ENCODE data around the gene GPAM.
"Not testable (repeated sequence)": the region's sequence is repeated elsewhere in the genome, so short reads cannot be mapped to it uniquely, and the experiment has no call there.

The GPAM gene

DNA sequence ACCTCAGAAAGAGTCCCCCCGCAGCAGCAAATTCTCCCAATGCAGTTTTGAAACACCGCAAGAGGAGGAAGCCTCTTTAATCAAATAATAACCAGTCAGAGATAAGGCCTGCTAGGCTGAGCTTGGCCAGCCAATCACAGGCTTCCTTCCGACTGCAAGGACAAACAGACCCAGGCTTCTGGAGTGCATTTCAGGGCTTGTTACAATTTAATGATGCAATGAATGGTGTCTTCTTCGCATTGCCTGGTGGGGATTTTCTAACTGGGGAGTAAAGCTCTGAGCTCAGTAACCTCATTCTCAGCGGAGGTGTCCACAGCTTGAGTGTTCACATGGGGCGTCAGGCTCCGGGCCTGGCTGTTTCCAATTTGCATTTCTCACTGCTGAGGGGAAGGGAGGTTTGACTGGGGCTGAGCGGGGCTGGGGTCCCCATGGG, 31.8 kb upstream of the GPAM start:
- DNase-seq (ENCODE audit: low spot score): no peak

DNA sequence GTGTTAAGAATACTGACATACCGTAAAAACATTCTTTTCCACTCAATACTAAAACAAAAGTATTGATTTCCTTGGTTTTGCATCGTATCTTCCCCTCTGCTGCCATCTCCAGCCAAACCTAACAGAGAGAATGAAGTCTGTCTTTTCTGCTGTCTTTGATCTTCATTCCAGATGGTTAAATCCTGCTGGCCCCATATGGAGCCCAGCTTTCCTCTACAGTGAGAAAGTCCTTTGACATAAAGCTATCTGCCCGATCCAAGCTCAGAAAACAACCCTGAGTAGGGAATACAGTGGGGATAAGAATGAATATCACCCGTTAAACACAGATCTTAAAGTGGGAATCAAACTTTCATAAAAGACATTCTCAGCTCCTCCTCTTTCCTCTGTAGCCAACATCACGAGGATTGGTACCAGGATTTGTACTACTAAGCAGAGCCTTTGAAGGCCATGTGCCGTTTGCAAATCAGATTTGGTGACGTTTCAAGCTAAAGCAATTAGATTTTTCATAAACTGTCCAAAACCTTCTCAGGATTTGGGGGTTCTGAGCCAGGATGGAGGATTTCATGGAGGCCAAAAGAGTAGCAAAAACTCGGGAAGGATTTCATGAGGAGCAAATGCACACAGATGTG, 30.8 kb upstream of the GPAM start:
- DNase-seq (ENCODE audit: low spot score): no peak

DNA sequence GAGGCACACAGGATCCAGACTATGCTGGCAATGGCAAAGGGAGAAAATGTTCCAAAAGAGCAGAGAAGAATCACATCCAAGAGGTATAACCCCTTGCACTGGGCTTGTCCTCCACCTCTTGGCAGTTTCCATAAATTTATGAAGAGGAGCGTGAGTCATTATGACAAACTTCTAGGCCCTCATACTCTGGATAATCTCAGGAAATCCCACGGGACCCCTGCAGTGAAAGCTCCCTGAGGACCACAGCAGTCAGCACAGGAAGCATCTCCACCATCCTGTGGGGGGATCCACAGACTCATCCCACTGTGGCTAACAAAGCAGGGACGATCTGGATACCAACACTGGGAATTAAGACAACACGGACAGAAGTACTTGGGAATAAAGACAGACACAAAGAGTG, 30.3 kb upstream of the GPAM start:
- DNase-seq (ENCODE audit: low spot score): no peak

DNA sequence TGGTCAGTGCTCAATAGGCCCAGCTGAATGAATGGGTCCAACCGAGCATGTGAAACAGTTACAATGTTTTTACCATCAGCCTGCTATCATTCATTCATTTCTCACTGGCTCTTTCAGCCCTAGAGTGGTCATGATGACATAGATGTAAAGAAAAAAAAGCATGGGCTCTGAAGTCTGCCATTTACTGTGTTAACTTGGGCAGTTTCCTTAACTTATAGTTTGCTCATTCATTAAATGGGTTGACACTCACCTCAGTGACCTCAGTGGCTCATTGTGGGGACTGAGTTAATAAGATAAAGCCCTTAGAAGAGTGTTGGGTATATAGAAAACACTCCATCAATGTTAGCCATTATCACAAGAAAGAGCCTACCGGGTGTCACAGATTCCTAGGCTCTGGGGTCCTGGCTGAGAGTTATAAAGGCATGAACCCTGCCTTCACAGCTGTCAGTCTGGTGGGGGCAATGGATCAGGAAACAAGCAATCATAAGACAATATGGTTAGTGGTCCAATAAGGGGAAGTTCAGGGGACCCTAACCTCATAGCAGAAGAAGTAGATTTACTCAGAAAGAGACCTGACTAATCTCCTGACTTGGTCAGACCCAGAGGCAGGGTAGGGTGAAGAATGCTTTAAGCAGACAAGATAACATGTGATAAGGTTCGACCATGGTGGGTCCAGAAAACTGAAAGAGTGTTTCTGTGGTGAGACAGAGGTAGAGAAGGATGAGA, 29.7 kb upstream of the GPAM start:
- DNase-seq (ENCODE audit: low spot score): no peak

DNA sequence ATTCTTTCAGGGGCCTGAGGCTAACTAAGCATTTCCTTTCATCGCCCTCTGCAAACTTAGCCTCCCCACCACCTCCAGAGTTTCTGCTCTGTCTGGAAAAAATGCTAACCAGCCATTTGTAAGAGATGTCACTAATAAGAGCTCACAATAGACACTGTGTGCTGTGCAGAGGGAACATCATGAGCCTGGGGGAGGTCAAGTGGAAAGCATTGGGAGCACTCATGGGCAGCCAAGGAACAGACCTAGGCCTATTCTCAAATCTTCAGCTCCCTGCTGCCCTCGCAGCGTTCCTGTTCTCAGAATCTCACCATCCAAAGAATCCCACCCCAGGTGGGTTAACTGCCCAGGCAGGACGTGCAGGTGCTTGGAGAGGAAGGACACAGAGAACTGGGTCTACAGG, 27.1 kb upstream of the GPAM start:
- DNase-seq (ENCODE audit: low spot score): no peak

DNA sequence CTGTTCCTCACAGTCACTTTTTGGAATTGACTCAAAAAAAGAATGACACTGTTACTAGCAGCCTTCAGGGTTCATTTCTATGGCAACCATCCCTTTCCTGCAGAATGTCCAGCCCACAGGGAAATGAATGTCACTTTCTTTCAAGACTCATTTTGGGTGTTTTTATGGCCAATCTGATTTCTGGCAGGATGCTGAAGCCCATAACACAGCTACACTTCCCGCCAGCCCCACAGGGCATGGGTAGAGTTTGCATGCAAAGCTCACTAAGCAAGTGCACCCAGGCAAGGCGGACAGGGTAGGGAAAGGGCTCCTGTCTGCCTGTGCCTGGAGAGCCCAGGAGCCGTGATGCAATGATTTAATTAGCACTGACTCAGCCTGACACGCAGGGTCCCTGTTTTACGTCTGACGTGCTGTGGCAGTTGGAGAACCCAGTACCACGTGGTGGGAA, 26.1 kb upstream of the GPAM start:
- DNase-seq (ENCODE audit: low spot score): peak; percentile 29

DNA sequence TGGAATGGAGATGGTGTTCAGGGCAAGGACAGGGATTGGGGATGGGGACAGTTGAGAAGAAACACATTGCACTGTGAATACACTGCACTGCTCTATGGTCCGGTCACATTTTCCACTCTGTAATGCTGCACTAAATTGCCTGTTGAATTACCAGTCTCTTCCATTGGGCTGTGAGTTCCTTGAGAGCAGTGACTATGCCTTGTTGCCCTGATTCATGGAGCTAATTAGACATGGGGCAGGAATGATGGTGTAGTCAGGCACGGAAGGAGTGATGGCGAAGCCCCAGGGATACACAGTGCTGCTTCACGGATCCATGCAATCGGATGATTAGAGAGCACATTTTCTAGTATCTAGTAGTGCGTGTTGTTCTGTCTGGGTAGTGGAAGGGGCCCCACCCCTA, 25.4 kb upstream of the GPAM start:
- DNase-seq (ENCODE audit: low spot score): peak; percentile 59

DNA sequence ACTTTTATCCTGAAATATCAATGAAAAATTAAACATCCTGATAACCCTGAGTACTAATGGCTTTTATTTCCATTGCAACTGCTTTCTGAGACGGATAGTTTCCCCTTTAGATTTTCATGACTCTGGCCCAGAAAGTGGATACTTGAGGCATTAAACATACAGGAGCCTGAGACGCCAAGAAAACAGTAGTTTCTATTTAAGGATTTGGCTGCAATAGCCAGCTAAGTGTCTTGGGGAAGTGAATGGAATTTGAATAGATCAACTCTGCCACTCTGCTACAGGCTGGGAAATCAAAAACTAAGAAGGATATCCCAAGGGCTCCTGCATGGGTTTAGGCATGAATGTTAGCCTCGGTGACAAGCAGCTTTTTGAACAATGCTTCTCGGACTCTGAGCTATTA, 24.7 kb upstream of the GPAM start:
- DNase-seq (ENCODE audit: low spot score): no peak

DNA sequence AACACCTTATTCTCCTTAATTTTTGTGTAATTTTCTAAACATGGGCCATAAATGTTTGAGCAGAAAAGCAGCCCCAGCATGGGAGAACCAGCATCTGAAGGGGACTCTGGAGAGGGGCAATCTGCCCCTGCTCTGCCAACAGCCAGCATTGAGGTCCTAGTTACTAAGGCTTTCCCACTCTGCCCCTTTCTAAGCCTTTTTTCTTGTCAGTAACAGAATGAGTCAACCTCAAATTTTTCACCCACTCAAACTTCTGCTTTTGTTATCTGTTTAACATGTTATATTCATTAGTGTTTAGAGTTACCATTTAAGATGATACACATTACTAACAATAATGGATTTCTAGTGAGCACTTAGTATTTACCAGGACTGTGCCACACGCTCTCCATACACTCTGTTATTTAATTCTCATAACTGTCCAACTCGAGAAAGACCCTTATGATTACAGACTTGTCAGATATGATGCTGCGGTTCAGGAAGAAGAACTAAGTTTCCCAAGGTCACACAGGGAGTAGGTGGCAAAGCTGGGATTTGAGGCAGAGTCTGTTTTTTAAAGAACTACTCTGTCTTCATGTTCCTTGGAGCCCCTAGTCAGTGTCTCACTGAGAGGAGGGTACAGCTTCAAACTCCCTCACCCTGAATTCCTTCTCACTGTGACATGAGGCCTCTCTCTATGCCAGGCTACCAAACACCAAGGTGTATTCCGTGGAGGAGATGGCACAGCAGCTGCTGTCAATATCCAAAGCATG, 19.9 kb upstream of the GPAM start:
- no peak for DNase-seq (ENCODE audit: low spot score)

DNA sequence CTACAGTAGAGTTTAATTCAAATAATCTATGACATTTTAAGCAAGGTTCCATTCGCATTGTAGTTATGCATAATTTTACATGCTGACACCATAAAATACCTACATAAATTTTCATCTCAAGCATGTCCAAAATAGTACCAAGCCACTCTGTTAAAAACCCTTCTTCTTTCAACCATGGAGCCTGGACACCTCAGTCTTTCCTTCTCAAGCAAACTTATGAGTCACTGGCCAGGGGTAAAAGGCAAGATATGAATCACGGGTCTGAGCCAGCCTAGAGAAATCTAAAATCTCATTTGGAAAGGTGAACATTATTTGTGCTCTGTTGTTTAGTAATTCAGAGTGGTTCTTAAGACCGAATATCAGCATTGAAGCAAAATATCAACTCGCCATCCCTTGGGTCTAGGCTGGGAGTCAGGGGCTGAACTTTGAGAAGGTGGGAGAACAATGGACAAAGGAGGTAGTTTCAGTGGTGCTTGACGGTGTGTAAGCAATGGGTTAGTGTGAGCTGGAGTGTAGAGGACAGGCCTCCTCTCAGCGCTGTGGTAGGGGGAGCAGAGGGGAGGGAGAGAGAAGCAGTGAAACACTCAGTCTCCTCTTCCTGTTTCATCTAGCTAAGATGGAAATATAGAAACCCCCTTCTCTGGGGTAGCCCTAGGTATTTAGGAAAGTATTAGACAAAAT, 19.1 kb upstream of the GPAM start:
- peak; percentile 72 for DNase-seq (ENCODE audit: low spot score)

DNA sequence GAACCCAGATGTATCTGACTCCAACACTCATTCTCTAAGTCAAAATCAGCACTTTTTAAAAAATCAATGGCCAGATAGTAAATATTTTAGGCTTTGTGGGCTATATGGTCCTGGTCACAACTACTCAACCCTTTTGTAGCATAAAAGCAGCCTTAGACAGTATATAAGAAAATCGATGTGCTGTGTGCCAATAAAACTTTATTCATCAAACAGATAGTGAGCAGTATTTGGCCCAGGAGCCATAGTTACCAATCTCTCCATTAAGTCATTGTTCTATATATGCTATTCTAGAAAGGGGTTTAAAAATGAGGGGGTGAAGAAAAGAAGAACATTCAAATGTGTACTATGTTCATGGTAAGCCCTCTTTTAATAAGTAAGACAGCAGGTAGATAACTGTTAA, 18.5 kb upstream of the GPAM start:
- no peak for DNase-seq (ENCODE audit: low spot score)

DNA sequence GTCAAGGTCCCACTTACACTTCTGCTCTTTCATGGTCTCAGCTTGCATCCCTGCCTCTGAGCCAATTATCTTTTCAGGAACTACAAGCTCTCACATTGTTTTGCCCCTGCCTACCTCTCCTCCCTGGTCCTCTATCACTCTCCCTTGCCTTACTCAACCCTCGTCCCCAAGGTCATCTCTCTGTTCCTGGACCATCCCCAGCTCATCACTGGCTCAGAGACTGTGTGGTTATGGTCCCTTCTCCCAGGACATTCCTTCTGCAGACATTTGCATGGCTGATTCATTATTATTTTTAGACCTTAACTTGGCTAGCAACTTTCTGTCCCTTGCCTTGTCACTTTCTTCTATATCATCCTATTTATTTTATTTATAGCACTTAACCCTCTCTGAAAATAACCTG, 17.8 kb upstream of the GPAM start:
- DNase-seq (ENCODE audit: low spot score): no peak

DNA sequence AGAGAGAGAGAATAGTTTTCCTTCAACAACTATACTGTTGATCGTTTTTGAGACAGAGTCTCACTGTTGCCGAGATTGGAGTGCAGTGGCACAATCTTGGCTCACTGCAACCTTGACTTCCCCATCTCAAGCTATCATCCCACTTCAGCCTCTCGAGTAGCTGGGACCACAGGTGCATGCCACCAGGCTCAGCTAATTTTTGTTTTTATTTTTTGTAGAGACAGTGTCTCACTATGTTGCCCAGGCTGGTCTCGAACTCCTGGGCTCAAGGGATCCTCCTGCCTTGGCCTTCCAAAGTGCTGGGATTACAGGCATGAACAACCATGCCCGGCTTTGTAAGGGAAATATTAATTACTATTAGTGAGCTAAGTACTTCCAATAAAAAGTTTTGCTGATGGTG, 16.7 kb upstream of the GPAM start:
- not testable (repeated sequence) for DNase-seq (ENCODE audit: low spot score)

DNA sequence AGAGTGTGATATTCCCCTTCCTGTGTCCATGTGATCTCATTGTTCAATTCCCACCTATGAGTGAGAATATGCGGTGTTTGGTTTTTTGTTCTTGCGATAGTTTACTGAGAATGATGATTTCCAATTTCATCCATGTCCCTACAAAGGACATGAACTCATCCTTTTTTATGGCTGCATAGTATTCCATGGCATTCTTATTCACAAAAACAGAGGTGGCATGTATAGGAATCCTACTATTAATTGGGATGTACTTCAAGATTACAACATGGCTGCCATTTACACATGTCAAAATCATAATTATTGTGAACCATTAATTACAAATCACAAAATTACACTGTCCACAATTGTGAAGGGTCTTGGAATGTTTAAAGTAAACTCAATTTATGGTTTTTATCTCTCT, 14.1 kb upstream of the GPAM start:
- not testable (repeated sequence) for DNase-seq (ENCODE audit: low spot score)

DNA sequence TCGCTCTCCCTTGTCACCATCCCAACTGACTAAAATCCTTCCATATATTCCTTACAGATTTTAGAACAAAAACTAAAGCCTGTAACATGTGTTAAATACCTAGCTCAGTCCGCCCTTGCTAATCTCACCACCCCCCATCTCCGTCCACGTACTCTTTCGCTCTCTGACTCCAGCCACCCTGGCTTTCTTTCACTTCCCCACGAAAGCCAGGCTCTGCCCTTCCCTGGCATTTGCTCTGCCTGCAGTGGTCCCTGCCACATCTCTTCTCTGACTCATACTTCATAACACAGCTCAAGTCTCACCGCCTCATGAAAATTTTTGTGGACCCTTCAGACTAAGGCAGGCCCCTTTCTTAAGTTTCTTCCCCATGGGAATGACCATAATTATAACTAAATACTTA, 11.7 kb upstream of the GPAM start:
- DNase-seq (ENCODE audit: low spot score): no peak

DNA sequence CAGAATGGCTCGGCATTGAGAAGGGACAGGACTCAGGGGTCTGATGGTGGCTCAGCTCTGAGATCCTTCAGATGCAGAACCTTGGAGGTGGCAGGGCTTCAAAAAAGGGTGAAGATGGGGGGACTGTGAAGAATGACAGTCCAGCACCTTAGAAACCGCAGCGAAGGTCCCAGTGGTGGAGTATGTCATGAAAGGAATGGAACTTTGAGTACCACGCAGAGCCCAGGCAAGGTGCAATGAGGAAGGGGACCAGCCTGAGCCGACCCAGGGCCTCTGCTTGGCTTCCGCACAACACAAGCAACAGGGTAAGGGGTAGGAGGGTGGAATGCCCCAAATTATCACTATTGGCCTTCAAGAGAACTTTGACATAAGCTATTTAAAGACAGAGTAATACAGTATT, 8.2 kb upstream of the GPAM start:
- no peak for DNase-seq (ENCODE audit: low spot score)

DNA sequence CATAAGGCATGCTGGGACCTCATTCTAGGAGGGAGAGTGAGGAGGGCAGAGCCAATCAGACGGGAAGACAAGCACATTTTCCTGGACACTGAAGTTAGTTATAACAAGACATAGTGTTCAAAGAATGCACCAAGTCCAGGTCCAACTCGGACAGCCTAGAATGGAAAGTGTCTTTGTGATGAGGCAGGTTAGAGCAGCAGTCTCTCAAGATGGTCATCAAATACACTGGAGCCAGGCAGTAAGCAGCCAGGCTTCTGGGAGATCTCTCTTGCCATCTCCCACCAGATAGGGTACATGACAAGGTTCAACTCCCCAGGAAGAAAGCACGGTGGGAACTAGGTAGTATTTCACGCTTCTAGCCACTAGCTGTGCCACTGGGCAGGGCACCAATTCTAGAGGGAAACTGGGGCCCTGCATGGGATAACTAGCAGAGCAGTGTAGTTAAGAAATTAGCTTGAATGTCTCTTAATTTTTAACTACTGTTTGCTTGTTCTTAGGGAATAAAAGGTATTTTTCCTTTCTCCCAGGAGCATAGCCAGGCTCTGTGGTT, 7.6 kb upstream of the GPAM start:
- DNase-seq (ENCODE audit: low spot score): no peak

DNA sequence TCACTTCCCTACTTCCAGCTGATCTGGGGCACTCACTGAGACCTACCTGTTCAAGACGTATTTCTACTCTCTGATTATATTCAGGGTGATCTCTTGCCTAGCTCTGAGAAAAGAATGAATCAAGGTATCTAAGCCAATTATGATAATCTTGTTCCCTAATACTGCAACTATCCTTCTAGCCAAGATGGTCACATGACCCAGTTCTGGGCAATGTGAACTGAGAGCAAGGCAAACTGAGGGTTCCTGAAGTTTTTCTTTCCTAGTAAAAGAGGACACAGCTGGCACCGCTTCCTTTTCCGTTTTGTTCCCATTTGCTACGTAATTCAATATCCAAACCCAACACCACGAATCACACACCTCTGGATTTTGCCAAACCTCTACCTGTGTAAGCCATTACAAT, 5.9 kb upstream of the GPAM start:
- DNase-seq (ENCODE audit: low spot score): no peak

DNA sequence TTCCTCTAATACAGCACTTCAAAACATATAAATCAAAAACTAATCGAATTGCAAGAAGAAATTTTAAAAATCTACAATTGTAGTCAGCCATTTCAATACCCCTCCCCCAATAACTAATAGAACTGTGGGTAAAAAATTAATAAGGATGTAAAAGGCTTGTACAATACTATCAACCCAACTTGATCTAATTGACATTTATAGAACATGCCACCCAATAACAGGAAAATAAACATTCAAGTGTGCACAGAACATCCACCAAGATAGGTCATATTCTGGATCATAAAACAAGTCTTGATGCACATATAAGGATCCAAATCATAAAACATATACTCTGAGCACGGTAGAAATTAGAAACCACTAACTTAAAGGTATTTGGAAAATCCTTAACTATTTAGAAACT, 4.0 kb upstream of the GPAM start:
- DNase-seq (ENCODE audit: low spot score): no peak

DNA sequence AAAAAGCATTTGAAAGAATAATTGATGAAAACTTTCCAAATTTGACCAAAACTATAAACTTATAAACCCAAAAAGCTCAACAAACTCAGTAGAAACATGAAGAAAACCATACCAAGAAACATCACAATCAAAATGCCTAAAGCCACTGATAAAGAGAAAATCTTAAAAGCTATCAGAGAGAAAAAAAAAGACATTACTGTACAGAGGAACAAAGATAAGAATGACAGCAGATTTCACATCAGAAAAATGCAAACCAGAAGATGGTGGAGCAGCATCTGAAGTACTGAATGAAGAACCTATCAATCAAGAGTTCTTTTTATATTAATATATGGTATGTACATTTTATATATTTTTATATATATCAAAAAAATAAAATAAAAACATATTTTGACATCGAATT, 2.4 kb upstream of the GPAM start:
- DNase-seq (ENCODE audit: low spot score): no peak

DNA sequence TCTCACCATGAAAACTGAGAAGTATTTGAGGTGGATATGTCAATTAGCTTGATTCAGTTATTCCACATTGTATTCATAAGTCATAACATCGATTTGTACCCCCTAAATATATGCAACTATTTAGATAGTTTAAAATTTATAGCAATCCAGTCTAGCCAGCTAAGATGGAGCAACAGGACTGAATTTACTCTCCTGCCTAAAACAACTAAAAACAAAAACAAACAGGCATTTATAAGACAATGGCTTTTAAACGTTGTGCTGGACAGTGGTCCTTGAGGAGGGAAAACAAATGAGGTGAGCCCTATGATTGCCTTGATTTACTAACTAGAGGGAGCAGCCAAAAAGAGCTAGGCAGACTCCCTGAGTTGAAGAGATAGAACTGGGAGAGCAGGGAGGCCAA, 814 bp upstream of the GPAM start:
- DNase-seq (ENCODE audit: low spot score): no peak

DNA sequence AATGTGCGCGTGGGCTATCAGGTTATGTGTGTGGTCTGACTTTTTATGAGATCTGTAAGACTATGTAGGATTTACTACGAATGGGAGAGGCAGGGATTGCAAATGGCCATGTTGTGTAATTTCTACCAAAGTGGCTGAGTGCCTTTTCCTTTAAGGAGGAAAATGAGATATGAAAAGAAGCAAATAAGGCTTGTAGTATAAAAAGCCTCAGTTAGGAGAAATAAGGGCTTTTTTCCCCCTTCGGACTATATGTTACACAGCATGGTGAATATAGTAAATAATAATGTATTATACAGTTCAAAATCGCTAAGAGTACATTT, 447 bp upstream of the GPAM start:
- no peak for DNase-seq (ENCODE audit: low spot score)
